Testis (tissue), 2 donors: ENCODE results near the gene ZNF423.

Experiments
- POLR2A ChIP-seq: fragments of 450-650 bp; IDR thresholded peaks from one replicate; pipeline ENCODE4 v1.6.1; 2017; ENCODE audit warnings: antibody characterized with exemption, mild to moderate bottlenecking, moderate library complexity
- TF ChIP-seq, protein P1 (sequence below), 3 experiments: fragments of 450-650 bp in 2 of 3; fragments of 200-600 bp in 1 of 3; sonication (generic) in 1 of 3; IDR thresholded peaks; one replicate each; pipeline ENCODE4 v1.5.1; 2016 to 2019; ENCODE audit warnings: antibody characterized with exemption in 3 of 3, mild to moderate bottlenecking in 2 of 3, moderate library complexity in 1 of 3

DNA sequence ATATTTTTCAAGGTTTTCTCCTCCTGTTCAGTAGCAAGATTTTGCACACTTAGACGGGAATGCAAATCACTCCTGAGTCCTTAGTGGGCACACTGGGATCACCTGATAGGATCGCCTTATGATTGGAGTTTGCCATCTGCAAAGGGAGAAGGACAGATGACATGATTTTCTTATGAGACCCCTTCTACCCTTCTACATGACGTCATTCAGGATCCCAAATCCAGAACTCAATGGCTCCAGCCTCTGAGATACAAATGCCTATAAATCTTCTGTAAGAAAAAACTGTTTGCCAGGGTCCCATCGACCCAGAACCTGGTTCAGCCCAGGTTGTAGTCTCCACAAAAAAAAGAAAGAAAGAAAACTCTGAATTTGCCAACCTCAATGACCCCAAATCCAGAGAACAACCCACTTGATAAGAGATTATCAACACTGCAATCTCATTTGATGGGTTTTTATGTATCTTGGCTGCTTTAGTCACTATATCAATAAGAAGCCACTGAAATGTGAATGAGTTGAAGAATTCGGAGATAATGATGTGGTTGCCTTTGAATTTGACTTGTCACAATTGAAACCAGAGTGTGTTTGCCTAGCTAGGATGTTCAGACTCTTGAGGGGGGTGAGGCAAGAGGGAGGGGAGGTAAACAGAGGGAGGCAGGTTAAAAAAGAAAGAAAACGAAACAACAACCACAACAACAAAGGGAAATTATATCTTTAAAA lies 6.7 kb downstream of the ZNF423 start:
- TF ChIP-seq, protein P1, sequence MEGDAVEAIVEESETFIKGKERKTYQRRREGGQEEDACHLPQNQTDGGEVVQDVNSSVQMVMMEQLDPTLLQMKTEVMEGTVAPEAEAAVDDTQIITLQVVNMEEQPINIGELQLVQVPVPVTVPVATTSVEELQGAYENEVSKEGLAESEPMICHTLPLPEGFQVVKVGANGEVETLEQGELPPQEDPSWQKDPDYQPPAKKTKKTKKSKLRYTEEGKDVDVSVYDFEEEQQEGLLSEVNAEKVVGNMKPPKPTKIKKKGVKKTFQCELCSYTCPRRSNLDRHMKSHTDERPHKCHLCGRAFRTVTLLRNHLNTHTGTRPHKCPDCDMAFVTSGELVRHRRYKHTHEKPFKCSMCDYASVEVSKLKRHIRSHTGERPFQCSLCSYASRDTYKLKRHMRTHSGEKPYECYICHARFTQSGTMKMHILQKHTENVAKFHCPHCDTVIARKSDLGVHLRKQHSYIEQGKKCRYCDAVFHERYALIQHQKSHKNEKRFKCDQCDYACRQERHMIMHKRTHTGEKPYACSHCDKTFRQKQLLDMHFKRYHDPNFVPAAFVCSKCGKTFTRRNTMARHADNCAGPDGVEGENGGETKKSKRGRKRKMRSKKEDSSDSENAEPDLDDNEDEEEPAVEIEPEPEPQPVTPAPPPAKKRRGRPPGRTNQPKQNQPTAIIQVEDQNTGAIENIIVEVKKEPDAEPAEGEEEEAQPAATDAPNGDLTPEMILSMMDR (IDR thresholded peaks at IDR 0.05): no peak
- TF ChIP-seq POLR2A: no peak
